ENCODE results near the gene KATNB1. TPM values are rescaled to one million over a fixed set of nuclear protein-coding genes. Genes with fewer than 3 reads are reported as not detected.

Gene KATNB1
- total and polyA plus RNA-seq, 2 of the 8 experiments (the other 6 are each of a cell fraction or from before 2014, with no cell fraction given) = 50.2 to 60.4 TPM

GRCh38 chr16:57805176-57805575, 69.6 kb downstream of the KATNB1 start:
- Histone ChIP-seq H3K4me3 (ENCODE audit: extremely low read depth in 1 of 4, insufficient read depth in 2 of 4, low read depth in 3 of 4, low read length in 4 of 4) (no peak overlapping the region), H4K5ac (ENCODE audit: insufficient read length, low read depth, low read length) (no peak overlapping the region), H3K4me1 (replicated peaks in 1 of 4; ENCODE audit: control insufficient read depth in 3 of 4, insufficient read depth in 4 of 4, low read length in 3 of 4) (peaks cover 6 to 28% (median 22%) of the 10 kb centered on the region in 4 experiments), H2BK20ac (ENCODE audit: low read length) (no peak overlapping the region), H3K56ac (replicated peaks; ENCODE audit: insufficient read length, low read depth, low read length) (no peak overlapping the region), H3K27me3 (replicated peaks in 1 of 4; ENCODE audit: control insufficient read depth in 3 of 4, extremely low read depth in 1 of 4, insufficient read depth in 3 of 4, low read length in 3 of 4) (peaks cover 0 to 22% (median 15%) of the 10 kb centered on the region in 4 experiments; a peak in 5 of 7 replicates), H3K36me3 (ENCODE audit: control insufficient read depth in 2 of 4, insufficient read depth in 4 of 4, low read length in 3 of 4) (no peaks in the 10 kb centered on the region), H4K8ac (ENCODE audit: extremely low read depth, insufficient read depth, low read length) (no peak overlapping the region), H3K79me2 (ENCODE audit: control insufficient read depth in 1 of 2, insufficient read depth in 2 of 2, low read length in 2 of 2) (no peaks in the 10 kb centered on the region), H3K4me2 (ENCODE audit: insufficient read depth in 1 of 2, low read depth in 2 of 2, low read length in 2 of 2) (no peak overlapping the region), H2AK5ac (ENCODE audit: low read depth, low read length) (no peak overlapping the region; the same call in 1 of the 2 replicates), H2BK12ac (ENCODE audit: low read depth, low read length) (no peak overlapping the region), H3K9ac (replicated peaks in 1 of 4; ENCODE audit: extremely low read depth in 1 of 4, low read depth in 3 of 4, low read length in 3 of 4) (no peak overlapping the region), H3K23ac (ENCODE audit: insufficient read length) (no peak overlapping the region), H3K4ac (replicated peaks; ENCODE audit: insufficient read length, low read depth, low read length) (no peak overlapping the region), H4K91ac (replicated peaks; ENCODE audit: insufficient read length, low read length) (peak overlapping the region; percentile 32), H3K9me3 (ENCODE audit: insufficient read depth in 2 of 2, low read depth in 1 of 2, low read length in 1 of 2) (no peaks in the 10 kb centered on the region), H3K27ac (ENCODE audit: low read depth, low read length) (no peak overlapping the region), H4K20me1 (replicated peaks in 1 of 2; ENCODE audit: control insufficient read depth in 1 of 2, insufficient read depth in 2 of 2, low read length in 2 of 2) (peaks cover 0 to 1% of the 10 kb centered on the region in 2 experiments), H2BK15ac (ENCODE audit: low read length) (no peak overlapping the region), H2BK5ac (ENCODE audit: low read depth, low read length) (no peak overlapping the region), H3K14ac (ENCODE audit: insufficient read length) (no peak overlapping the region), H3K23me2 (ENCODE audit: low read depth, low read length) (peaks cover 12% of the 10 kb centered on the region), H3K79me1 (ENCODE audit: low read depth, low read length) (no peaks in the 10 kb centered on the region; the same call in 1 of the 2 replicates), H3K18ac (ENCODE audit: extremely low read depth, low read length) (no peak overlapping the region), H2AFZ (ENCODE audit: low read length) (no peak overlapping the region), H2BK120ac (replicated peaks; ENCODE audit: low read depth, low read length) (no peak overlapping the region)
- TF ChIP-seq NANOG (IDR thresholded peaks at IDR 0.05; ENCODE audit: insufficient read depth, low read depth, low read length, poor library complexity, severe bottlenecking) (no peak), JUN (IDR thresholded peaks at IDR 0.05; ENCODE audit: low read depth, low read length) (no peak), RFX5 (IDR thresholded peaks at IDR 0.05; ENCODE audit: borderline replicate concordance, low read depth, low read length) (no peak), CREB1 (IDR thresholded peaks at IDR 0.05) (no peak), MAFK (IDR thresholded peaks at IDR 0.05; ENCODE audit: low read depth, low read length) (no peak), SIX5 (IDR thresholded peaks at IDR 0.05; ENCODE audit: low read depth, low read length) (no peak), CTBP2 (IDR thresholded peaks at IDR 0.05; ENCODE audit: borderline replicate concordance, insufficient read depth, insufficient read length, low read length) (no peak), JUND (IDR thresholded peaks at IDR 0.05; ENCODE audit: low read length) (no peak), SUZ12 (IDR thresholded peaks at IDR 0.05; ENCODE audit: low read length) (no peak), USF2 (IDR thresholded peaks at IDR 0.05; ENCODE audit: low read length) (no peak), BACH1 (IDR thresholded peaks at IDR 0.05; ENCODE audit: low read length) (no peak), SIRT6 (IDR thresholded peaks at IDR 0.05; ENCODE audit: low read length) (no peak), RXRA (IDR thresholded peaks at IDR 0.05; ENCODE audit: insufficient read depth, low read depth, low read length) (no peak)
- POLR2A ChIA-PET (ENCODE audit: partially characterized antibody) = no interaction called here
- DNase-seq (ENCODE audit: low read depth in 1 of 2, low spot score in 2 of 2) (no peak), FAIRE-seq (no peak)
- CTCF ChIA-PET (ENCODE audit: partially characterized antibody) = interaction anchor here (0.6 to 15.2 kb wide), 4 partner anchors 10 to 51 kb away, joined by 3 to 279 read pairs (median 4); no protein-coding TSS in a partner anchor
- WGBS, 2 experiments (ENCODE audit: extremely low coverage in 1 of 2, insufficient coverage in 1 of 2, insufficient read length in 1 of 2, insufficient replicate concordance in 2 of 2, low coverage in 1 of 2, low lambda C conversion rate in 2 of 2, missing lambda C conversion rate in 1 of 2) = 94% methylated on average over 5 of the region's 6 CpGs; no CpG with 5 or more reads in 1 of the 2 experiments

Data from H1 (cell line).